HG03354 (cell line): Measurements from ENCODE around the gene VLDLR.
A peak's percentile ranks its signal among the peaks of the same experiment; 100 is the strongest.

Experiments used
- ATAC-seq: cut with Tn5 transposase; IDR thresholded peaks from one replicate; pipeline ENCODE4 v1.9.1; 2021; ENCODE audit warnings: mild to moderate bottlenecking; ENCODE audit not compliant: unreplicated experiment, poor library complexity, severe bottlenecking

Gene VLDLR

GRCh38 chr9:2618289-2618688, 3.3 kb upstream of the VLDLR start:
- no peak for ATAC-seq

DNA sequence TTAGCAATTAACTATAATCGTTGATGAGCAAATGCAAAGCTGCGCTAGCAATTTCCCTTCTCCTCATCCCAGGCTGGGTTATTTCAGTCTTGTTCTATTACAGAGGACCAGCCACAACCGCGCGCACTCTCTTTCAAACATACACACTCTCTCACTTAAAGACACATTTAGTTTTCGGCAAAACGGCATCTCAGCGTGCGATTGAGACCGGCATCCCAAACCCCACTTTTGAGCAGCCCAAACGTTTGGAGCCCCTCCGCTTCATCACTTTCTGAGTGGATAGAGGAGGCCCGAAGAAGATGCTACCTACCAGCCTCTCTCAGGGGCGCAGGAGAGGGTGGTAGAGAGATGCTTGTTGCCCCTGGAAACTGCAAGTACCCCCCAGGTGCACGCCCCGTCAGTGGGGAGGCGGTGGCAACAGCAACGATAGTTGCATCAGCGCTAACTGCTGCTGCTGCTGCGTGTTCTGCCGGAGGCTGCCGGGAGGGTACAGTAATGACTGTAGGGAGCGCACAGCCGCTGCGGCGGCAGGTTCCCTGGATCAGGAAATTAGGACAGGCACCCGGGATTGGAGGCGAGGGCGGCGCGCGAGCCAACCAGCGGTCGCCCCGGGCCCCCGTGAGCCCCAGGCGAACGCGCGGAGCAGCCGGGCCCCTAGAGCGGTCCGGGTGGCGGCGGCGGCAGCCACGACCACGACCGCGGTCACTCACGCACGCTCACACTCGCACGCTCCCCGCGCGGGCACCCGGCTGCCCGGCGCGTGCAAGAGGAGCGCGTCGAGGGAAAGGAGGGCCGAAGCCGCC, 467 bp upstream of the VLDLR start:
- ATAC-seq = peak; percentile 53

- peak; percentile 38 for ATAC-seq
Observed at GRCh38 chr9:2622461-2623287, 1.1 kb downstream of the VLDLR start.

DNA sequence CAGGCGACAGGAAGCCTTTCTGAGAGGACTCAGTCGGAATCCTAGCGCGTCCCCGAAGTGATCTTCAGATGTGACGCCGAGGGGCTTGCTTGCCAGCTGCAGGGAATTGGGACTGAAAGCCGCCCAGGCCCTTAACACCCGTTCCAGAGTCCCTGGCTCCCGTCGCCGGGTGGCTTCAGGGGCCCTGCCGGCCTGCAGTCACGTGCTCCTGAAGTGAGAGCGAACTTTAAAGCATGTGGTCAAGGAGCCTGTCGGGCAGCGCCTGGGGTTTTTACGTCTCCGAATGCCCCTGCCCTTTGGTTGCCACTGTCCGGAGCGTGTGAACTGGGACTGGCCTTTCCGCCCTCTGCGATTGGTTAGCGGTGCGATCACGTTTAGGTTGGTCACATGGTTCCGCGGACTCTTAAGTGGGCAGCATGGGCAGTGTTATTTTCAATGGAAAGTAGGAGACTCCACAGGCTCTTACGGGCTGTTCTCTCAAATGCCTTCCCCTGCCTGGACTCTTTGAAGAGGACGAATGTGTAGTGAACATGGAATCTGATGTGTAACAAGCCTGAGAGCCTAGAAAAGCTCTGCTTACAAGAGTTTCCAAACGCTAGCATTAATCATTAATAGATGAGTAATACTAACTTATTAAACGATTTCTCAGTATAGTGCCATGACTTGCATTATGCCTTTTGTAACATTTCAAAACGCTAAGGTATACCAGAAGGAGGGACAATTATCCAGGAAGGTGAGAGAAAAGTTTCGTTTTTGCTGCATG, 1.9 kb downstream of the VLDLR start:
- ATAC-seq = no peak

GRCh38 chr9:2624051-2624682, 2.6 kb downstream of the VLDLR start:
- no peak for ATAC-seq

GRCh38 chr9:2625427-2625826, 3.8 kb downstream of the VLDLR start:
- ATAC-seq = no peak

- ATAC-seq = no peak
Observed at GRCh38 chr9:2628919-2629318, 7.3 kb downstream of the VLDLR start.

DNA sequence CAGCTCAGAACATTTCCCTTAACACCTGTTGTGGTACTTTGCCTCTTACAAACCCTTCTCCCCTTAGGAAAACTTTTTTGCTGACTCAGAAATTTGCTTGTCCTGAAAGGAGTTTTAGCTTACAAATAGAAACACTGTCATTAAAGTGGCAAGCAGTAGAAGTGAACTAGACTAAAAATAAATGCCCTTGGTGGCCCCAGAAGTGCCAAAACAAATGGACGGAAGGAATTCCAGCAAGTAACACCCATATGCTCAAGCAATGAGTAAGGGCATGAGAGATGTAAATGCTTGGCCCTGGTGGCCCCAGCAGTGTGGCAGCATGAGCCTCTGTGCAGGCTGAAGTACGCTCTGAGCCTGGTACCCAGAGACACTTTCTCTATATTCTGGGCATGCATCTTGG, 8.6 kb downstream of the VLDLR start:
- ATAC-seq = no peak

DNA sequence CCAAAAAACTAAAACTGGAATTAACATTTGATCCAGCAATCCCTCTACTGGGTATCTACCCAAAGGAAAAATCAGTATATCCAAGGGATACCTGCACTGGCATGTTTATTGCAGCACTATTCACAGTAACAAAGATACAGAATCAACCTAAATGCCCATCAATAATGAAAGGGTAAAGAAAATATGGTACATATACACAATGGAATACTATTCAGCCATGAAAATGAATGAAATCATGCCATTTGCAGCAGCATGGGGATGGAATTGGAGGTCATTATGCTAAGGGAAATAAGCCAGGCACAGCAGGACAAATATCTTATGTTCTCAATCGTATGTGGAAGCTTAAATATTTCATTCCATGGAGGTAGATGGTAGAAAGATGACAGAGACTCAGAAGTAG, 9.7 kb downstream of the VLDLR start:
- ATAC-seq = no peak

DNA sequence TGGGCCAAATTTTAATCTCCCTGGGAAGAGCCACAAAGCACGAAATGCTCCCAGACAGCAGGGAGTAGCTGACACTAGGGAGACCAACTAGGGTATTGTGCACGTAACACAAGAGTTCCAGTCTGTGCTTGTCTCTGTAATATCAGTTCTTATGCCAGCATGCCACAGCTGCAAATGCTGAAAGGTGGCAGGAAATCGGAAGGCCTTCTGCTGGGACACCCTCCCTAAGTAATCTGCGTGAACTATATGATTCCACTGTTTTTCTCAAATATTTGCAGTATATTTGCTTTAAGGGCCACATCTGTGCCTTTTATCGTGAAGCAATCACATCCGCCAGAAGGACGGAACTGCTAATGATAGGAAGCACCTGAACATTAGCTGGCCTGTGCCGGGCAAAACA, 12.6 kb downstream of the VLDLR start:
- ATAC-seq = no peak

DNA sequence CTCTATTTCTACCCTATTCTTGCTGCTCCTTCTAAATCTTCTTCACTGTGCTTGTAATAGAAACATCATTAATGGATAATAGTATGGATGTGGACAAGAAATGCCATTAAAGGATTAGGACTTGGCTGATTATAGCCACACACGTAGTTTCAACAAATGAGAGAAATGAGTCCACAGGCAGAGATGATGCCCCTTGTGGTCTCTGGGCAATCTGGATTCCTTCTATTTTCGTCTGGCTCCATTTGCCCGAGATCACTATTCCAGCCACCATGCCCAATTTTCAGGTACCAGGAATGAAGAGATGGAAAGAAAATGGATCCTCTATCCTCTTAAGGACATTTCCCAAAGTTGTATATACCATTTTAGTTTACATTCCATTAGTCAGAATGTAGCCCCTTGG, 13.2 kb downstream of the VLDLR start:
- no peak for ATAC-seq

DNA sequence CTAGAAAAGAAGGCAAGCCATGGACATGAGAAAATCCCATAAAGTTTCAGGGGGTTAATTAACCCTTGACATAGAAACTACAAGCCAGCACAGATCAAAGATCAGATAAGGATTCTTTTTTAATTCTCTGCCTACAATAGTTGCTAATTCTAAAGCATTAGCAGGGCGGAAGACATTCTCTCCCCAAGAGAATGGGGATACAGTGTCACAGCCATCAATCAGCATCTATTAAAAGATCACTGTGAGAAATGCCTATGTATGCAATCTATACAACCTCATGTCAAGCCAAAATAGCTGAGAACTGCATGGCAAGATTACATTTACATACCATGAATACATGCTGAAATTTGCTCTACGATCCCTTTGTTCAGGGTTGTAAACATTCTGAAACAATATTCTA, 14.3 kb downstream of the VLDLR start:
- ATAC-seq = no peak

- ATAC-seq = no peak
Observed at GRCh38 chr9:2637390-2637789, 15.8 kb downstream of the VLDLR start.

- ATAC-seq = peak; percentile 79
Observed at GRCh38 chr9:2638871-2639673, 17.5 kb downstream of the VLDLR start.

GRCh38 chr9:2639786-2640185, 18.2 kb downstream of the VLDLR start:
- no peak for ATAC-seq

DNA sequence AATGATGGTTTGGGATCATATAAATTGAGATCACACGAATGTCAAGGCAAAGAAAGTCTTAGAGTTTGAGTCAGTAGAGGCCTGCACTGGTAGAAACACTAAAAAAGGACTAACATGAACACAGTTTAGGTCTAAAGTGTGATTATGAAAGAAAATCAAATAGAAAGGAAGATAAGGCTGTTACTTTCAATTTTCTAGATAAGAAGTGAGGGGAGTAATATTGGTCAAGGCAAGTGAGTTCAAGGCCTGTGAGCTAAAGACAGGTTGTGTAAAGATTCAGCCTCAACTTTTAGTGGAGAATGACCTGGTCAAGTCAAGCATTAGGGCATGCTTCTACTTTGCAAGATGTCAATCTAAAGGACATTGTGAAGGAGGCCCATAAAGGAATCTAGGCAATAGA, 19.0 kb downstream of the VLDLR start:
- ATAC-seq = no peak

GRCh38 chr9:2641033-2641432, 19.4 kb downstream of the VLDLR start:
- ATAC-seq = no peak

DNA sequence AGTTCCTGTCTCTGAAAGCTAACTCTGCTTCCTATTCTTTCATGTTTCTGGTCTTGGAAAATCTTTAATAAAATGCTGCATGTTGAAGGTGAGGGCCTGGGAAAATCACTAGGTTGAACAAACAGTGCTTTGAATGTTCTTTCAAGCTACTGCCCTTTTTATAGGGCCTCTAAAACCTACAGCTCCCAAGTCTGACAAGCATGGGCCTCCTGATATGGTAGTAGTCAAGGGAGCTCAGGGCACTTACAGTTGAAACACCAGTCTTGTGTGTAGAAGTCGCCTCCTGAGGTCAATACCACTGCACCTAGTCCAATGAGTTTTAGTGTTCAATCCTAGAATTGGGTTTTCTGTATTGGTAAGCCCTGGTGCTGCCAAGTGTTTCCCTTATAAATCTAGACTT, 20.5 kb downstream of the VLDLR start:
- ATAC-seq = no peak

GRCh38 chr9:2645569-2645968, 24.0 kb downstream of the VLDLR start:
- ATAC-seq = no peak
